AG09309 (cell line): ENCODE data around the gene CASQ2.

Experiments
- DNase-seq: peaks from one replicate; pipeline ENCODE4 v3.0.0-alpha.2; 2010; ENCODE audit warnings: low read depth
- H3K4me3 ChIP-seq: 2 replicates; pipeline ENCODE4 v1.5.1; 2011; ENCODE audit warnings: mild to moderate bottlenecking, low read depth, low read length, moderate library complexity; ENCODE audit not compliant: control insufficient read depth
- TF ChIP-seq, protein P1 (sequence below): IDR thresholded peaks from 2 replicates; pipeline ENCODE4 v1.5.1; 2011; ENCODE audit warnings: mild to moderate bottlenecking, low read depth, low read length, inconsistent platforms; ENCODE audit not compliant: insufficient read depth, control insufficient read depth; ENCODE audit errors: missing control alignments

Gene CASQ2

DNA sequence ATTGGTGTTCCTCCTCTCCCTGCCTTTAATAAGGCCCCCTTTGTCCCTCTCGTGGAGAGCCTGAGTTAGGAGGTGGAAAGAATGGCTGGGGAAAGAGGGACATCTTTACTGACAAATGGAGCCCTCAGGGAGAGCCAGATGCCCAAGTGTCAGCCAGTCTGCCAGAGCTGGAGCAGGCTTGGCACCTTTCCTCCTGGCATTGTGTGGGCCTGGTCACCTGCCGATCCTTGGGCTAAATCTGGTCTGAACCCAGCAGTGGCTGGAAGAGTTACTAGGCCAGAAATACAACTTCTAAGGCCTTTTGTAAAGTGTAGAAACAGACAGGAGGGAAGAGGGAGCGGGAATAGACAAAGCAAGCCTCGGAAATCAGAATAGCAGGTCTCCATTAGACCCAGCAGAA is 101.8 kb downstream of the CASQ2 start:
- no peak for DNase-seq
- no peak overlapping the region for H3K4me3 ChIP-seq
- TF ChIP-seq, protein P1, sequence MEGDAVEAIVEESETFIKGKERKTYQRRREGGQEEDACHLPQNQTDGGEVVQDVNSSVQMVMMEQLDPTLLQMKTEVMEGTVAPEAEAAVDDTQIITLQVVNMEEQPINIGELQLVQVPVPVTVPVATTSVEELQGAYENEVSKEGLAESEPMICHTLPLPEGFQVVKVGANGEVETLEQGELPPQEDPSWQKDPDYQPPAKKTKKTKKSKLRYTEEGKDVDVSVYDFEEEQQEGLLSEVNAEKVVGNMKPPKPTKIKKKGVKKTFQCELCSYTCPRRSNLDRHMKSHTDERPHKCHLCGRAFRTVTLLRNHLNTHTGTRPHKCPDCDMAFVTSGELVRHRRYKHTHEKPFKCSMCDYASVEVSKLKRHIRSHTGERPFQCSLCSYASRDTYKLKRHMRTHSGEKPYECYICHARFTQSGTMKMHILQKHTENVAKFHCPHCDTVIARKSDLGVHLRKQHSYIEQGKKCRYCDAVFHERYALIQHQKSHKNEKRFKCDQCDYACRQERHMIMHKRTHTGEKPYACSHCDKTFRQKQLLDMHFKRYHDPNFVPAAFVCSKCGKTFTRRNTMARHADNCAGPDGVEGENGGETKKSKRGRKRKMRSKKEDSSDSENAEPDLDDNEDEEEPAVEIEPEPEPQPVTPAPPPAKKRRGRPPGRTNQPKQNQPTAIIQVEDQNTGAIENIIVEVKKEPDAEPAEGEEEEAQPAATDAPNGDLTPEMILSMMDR: no peak

DNA sequence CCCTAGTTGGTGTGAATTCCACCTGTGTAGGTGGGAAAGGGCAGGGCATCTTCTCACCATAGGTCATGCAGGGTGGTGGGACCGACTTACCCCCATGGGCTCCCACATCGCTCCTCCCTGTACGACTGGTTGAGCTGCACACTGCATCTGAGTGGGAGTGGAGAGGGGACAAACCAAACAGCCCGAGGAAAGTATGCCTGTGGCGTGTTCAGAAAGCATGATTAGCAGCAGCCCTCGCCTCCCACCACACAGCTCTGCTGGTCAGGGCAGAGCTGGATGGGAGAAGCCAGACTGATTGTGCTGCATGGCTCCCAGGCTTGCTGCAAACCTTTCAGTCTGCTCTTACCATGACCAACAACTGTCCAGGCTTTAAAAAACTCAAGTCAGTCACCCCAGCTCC is 102.3 kb downstream of the CASQ2 start:
- TF ChIP-seq, protein P1: no peak
- H3K4me3 ChIP-seq: no peak overlapping the region
- DNase-seq: no peak

DNA sequence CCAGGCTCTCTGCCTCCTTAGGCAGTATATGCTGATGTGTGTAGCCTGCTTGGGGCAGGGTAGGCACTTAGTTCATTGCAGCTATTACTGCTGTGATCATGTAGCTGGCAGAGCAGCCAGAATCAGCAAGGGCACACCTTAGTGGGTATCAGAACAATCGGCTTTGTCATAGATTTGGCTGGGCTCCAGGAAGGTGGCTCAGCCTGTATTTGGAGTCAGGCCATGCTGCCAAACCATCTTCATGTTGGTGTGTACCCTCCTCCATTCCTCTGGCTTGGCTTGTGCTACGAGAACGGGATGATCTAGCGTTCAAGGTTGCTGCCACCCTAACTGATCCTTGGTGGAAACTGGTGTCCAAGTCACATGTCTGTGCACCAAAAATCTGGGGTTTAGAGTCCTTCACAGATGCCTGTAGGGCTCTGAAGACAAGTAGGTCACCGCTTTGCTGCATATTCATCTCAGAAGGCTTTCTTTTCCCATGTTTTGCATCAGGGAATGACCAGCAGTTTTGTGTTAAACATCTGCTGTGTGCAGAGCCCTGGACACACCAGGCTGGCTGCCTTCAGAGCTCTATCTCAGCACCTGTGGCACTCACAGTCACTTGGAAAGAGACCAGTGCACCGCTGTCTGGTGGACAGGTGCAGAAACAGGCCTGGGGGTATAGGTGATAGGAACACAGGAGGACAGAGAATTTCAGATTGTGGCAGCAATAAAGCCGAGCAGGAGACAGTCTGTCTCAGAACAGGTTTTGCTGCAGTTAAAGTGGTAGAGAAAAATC is 103.0 kb downstream of the CASQ2 start:
- TF ChIP-seq, protein P1: no peak
- DNase-seq: no peak
- H3K4me3 ChIP-seq: no peak overlapping the region

DNA sequence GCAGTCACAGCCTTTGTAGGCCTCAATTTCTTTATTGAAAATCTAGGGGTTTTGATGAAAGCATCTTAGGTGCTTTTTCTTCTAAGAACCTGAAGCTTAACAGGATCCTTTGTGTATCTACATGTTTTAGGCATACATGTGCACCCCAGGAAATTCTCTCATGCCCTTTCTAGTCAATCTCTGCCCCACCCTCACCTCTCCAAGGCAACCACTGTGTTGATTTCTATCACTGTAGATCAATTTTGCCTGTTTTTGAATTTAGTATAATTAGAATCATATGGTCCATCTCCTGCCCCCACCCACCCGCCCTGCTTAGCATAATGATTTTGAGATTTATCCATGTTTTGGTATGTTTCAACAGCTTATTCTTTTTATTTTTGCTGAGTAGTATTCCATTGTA is 107.4 kb downstream of the CASQ2 start:
- no peak overlapping the region for H3K4me3 ChIP-seq
- no peak for DNase-seq

DNA sequence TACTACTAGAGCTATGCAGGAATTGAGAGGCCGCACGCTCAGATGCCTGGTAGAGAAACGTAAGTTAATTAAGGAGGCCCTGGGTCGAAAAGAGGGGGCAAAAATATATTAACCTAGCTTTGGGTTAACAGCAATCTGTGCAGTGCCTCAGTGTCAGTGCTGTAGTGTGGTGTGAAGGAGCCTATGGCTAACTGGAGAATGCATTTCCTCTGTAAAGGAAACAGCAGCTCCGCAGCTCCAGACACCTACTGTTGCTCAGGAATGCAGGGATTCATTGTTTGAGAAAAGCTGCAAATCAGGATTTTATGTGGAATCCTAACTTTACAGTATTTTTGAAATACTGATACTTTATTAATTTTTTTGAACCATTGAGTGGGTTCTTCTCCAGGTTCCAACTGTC is 108.4 kb downstream of the CASQ2 start:
- TF ChIP-seq, protein P1: no peak
- DNase-seq: no peak
- H3K4me3 ChIP-seq: no peak overlapping the region

More for the DNA sequence above, 107.4 kb downstream of the CASQ2 start:
- TF ChIP-seq, protein P1: no peak

DNA sequence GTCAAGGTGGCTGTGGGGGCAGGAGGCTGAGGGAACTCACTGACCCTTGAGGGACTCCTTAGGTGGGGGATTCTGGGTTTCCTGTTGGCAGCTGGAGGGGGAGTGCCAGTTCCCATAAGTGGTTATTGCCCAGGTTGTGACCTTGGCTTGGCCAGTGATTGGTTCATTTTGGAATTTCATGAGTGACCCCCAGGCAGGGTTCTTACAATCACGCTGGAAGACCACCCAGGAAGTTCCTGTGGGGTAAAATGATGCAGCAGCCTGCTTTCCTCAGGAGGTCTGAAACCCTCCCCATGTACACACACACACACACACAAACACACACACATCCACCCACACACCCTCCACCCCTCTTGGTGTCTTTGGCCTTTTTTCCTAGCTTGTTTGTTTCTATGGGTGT is 109.9 kb downstream of the CASQ2 start:
- TF ChIP-seq, protein P1: no peak
- no peak overlapping the region for H3K4me3 ChIP-seq
- DNase-seq: no peak
